ENCODE measurements around the gene SLC26A2. TPM values are rescaled to one million over a fixed set of nuclear protein-coding genes. Genes with fewer than 3 reads are reported as not detected.
A peak's percentile ranks its signal among the peaks of the same experiment; 100 is the strongest.

SLC26A2 gene
- total and polyA plus RNA-seq, 2 of the 8 experiments (the other 6 are each of a cell fraction or from before 2014, with no cell fraction given) = 3.7 to 11.4 TPM

GRCh38 chr5:149960272-149961185, at the start of gene SLC26A2 (continued):
- TF ChIP-seq CHD7 (IDR thresholded peaks at IDR 0.05; ENCODE audit: insufficient replicate concordance, low read length) (no peak), USF2 (IDR thresholded peaks at IDR 0.05; ENCODE audit: low read length) (peak; percentile 97), GTF2F1 (IDR thresholded peaks at IDR 0.05; ENCODE audit: borderline replicate concordance, low read depth, low read length) (0 out of 2 replicates have a peak, but pooled peaks have one; percentile 19), YY1 (IDR thresholded peaks at IDR 0.05; ENCODE audit: low read depth, low read length) (0 out of 2 replicates have a peak, but pooled peaks have one; percentile 8), POLR2AphosphoS5 (IDR thresholded peaks at IDR 0.05; ENCODE audit: low read depth, low read length) (peak; percentile 92), CREB1 (IDR thresholded peaks at IDR 0.05) (peak; percentile 58; the same call in 1 of the 2 replicates), GABPA (IDR thresholded peaks at IDR 0.05; ENCODE audit: borderline replicate concordance, insufficient read depth, low read length) (no peak), SIRT6 (IDR thresholded peaks at IDR 0.05; ENCODE audit: low read length) (no peak), KDM5A (IDR thresholded peaks at IDR 0.05; ENCODE audit: low read length) (no peak)
